Transverse colon (tissue), 4 donors: Measurements from ENCODE around the gene CD3E.

ENCODE experiments used
- POLR2A ChIP-seq: fragments of 450-650 bp; IDR thresholded peaks from one replicate; pipeline ENCODE4 v1.6.1; 2016; ENCODE audit warnings: antibody characterized with exemption, mild to moderate bottlenecking, moderate library complexity
- POLR2AphosphoS5 ChIP-seq, 3 donors: sonication (generic); formaldehyde crosslinking; IDR thresholded peaks; one replicate each; pipeline ENCODE4 v1.6.1; 2016; ENCODE audit warnings: antibody characterized with exemption in 3 of 3
- TF ChIP-seq, protein P1 (sequence below), 5 experiments: fragments of 200-600 bp in 3 of 5; fragments of 450-650 bp in 2 of 5; sonication (generic) in 3 of 5; IDR thresholded peaks; 1 replicate in 2 of 5; 2 replicates in 3 of 5; pipeline ENCODE4 v1.5.1; 2016 to 2017; ENCODE audit warnings: antibody characterized with exemption in 5 of 5, inconsistent platforms in 3 of 5, mild to moderate bottlenecking in 2 of 5, moderate library complexity in 1 of 5

DNA sequence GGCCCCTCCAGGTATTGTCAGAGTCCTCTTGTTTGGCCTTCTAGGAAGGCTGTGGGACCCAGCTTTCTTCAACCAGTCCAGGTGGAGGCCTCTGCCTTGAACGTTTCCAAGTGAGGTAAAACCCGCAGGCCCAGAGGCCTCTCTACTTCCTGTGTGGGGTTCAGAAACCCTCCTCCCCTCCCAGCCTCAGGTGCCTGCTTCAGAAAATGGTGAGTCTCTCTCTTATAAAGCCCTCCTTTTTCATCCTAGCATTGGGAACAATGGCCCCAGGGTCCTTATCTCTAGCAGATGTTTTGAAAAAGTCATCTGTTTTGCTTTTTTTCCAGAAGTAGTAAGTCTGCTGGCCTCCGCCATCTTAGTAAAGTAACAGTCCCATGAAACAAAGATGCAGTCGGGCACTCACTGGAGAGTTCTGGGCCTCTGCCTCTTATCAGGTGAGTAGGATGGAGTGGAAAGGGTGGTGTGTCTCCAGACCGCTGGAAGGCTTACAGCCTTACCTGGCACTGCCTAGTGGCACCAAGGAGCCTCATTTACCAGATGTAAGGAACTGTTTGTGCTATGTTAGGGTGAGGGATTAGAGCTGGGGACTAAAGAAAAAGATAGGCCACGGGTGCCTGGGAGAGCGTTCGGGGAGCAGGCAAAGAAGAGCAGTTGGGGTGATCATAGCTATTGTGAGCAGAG, at the start of gene CD3E:
- TF ChIP-seq, protein P1, sequence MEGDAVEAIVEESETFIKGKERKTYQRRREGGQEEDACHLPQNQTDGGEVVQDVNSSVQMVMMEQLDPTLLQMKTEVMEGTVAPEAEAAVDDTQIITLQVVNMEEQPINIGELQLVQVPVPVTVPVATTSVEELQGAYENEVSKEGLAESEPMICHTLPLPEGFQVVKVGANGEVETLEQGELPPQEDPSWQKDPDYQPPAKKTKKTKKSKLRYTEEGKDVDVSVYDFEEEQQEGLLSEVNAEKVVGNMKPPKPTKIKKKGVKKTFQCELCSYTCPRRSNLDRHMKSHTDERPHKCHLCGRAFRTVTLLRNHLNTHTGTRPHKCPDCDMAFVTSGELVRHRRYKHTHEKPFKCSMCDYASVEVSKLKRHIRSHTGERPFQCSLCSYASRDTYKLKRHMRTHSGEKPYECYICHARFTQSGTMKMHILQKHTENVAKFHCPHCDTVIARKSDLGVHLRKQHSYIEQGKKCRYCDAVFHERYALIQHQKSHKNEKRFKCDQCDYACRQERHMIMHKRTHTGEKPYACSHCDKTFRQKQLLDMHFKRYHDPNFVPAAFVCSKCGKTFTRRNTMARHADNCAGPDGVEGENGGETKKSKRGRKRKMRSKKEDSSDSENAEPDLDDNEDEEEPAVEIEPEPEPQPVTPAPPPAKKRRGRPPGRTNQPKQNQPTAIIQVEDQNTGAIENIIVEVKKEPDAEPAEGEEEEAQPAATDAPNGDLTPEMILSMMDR (IDR thresholded peaks at IDR 0.05), result no peak
- TF ChIP-seq POLR2A (no peak), POLR2AphosphoS5 (IDR thresholded peaks at IDR 0.05) (no peak)
